H1 (cell line): ENCODE measurements around the gene CPT1A. TPM values are rescaled to one million over a fixed set of nuclear protein-coding genes. Genes with fewer than 3 reads are reported as not detected.

ENCODE experiments used
- MAFK ChIP-seq: IDR thresholded peaks from 2 replicates; pipeline ENCODE4 v1.6.1; 2012; ENCODE audit warnings: low read depth, mild to moderate bottlenecking, improper control_type of control experiment, low read length
- SIN3A ChIP-seq, 2 experiments: IDR thresholded peaks in 1 of 2; conservative IDR thresholded peaks in 1 of 2; 2 replicates each; pipeline ENCODE4 v1.6.1; 2011 to 2012; ENCODE audit warnings: low read length in 2 of 2, improper control_type of control experiment in 1 of 2, low read depth in 1 of 2, mild to moderate bottlenecking in 1 of 2
- polyA plus RNA-seq, 7 experiments: library from polyadenylated mRNA; depleted of rRNA in 3 of 7; stranded (reverse) in 5 of 7; unstranded in 2 of 7; fragments of >200 nt in 5 of 7; fragments of 200-250 nt in 2 of 7; gene quantifications; 1 replicate in 5 of 7; 2 replicates in 1 of 7; 4 replicates in 1 of 7; pipeline versions ENCODE4 v1.2.1 to v1.2.3, GENCODE V29; 2011 to 2013; ENCODE audit warnings: missing spikeins in 2 of 7, mixed read lengths in 2 of 7
- total RNA-seq: library from RNA; stranded (reverse); fragmentation: NEBNext Ultra II Directional; extraction: Animal tissue kit (Norgen Biotek cat#: 25700); gene quantifications from 2 replicates; pipeline ENCODE4 v1.2.1, GENCODE V29; 2021

The CPT1A gene
- total and polyA plus RNA-seq, 2 of the 8 experiments (the other 6 are each of a cell fraction or from before 2014, with no cell fraction given): 2.9 to 12.2 TPM

GRCh38 chr11:68774194-68774585, 67.5 kb downstream of the CPT1A start (continued):
- TF ChIP-seq MAFK: no peak
- TF ChIP-seq SIN3A (conservative IDR thresholded peaks at IDR 0.05 in 1 of 2, IDR thresholded peaks at IDR 0.05 in 1 of 2; ENCODE audit: low read depth in 1 of 2, low read length in 2 of 2): no peak
- TF ChIP-seq, all 59 proteins: peak for 0
